HUDEP-2 (cell line): Measurements from ENCODE around the gene TOR4A.

ENCODE experiments used
- DNase-seq, 76 experiments: peaks; one replicate each; lab custom pipeline; 2025; ENCODE audit not compliant: unreplicated experiment in 76 of 76; lab: John Stamatoyannopoulos, UW

TOR4A gene

DNA sequence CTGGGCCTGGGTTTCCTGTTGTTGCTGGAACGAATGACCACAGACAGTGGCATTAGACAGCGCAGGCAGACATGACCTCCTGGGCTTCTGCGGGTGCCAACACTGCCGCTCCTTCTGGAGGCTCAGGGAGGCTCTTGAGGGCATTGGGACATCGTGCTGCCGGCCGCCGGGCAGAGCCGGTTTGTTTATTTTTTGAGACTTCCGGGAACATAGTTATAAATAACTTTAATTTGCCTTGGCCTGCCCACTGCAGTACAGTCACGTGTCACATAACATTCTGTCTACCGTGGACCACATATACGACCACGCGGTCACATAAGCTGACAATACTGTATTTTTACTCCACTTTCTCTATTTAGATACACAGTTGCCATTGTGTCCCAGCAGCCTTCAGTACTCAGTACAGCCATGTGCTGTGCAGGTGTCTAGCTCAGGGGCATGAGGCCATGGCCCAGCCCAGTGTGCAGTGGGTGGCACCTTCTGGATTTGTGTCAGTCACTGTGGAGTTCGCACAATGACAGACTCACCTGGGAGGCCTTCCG, 8.2 kb upstream of the TOR4A start:
- DNase-seq = no peak

GRCh38 chr9:137270929-137271695, 6.4 kb upstream of the TOR4A start:
- DNase-seq = no peak

- no peak for DNase-seq
Observed at GRCh38 chr9:137271696-137272076, 5.8 kb upstream of the TOR4A start.

- DNase-seq = no peak
Observed at GRCh38 chr9:137272241-137273094, 5.1 kb upstream of the TOR4A start.

GRCh38 chr9:137273095-137273490, 4.4 kb upstream of the TOR4A start:
- DNase-seq = no peak

DNA sequence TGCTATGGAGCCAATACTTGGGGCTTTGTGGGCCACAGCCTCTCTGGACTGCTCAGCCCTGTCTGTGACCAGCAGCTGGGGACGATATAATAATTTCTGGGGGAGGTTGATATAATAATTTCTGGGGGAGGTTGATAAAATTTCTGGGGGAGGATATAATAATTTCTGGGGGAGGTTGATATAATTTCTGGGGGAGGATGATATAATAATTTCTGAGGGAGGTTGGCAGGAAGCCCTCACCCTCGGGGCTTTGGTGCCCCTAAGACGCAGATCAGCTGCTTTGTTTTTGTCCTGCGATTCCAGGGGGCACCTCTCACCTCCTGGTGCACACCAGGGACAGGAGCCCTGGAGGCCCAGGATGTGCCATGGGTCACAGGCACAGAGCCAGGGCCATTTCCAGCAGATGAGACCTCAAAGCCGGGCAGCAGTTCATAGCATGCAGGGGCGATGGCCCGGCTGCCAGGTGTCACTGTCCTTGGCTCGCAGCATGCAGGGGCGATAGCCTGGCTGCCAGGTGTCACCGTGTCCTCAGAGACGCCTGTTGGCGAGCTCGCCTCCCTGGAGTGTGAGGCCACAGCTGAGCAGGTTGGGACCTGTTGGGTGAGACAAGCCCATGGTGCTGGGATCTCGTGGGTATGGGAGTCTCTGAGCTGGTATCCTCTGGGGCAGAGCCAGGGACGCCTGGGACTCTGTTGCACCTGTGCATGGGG, 3.8 kb upstream of the TOR4A start:
- DNase-seq = peak in 1 of 76 experiments; percentile 25

GRCh38 chr9:137275203-137275587, 2.3 kb upstream of the TOR4A start:
- no peak for DNase-seq

- no peak for DNase-seq
Observed at GRCh38 chr9:137275588-137276472, 1.7 kb upstream of the TOR4A start.

DNA sequence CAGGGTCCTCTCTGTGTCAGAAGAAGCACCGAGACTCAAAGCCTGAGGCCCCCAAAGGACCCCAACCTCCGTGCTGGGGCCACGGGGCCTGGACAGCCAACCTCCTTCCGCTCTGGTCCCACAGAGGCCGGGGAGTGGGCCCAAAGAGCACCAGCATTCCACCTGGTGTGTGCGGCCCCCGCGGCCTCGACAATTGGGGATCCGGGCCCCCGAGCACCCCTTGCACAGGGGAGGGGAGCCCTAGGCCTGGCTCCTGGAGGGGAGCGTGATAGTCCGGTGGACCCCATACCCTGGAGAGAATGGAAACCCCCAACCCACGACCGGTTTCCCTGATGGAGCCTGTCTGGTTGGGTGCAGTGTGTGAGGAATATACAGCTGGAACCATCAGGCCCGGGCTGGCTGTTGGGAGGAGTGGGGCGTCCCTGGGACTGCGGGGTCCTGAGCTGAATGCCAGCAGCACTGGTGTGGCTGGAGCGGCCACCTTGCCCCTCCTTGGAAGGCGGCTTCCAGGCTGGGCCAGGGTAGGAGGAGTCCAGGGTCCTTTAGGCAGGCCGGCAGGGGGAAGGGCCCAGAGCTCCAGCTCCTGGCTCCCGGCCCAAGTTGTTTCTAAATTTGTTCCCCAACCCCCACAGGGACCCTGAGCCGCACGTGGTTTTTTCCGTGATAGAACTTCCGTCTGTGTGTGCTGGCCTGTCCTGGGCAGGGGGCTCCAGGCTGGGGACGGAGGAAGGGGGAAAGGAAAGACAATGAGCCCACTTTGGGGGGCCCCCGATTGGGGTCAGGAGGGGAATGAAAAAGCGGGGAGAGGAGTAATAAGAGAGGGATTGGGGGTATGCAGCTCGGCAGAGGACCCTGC, 825 bp upstream of the TOR4A start:
- peak in 70 of 76 experiments; percentile 17 to 86 (median 66) for DNase-seq

GRCh38 chr9:137278061-137278701, 655 bp downstream of the TOR4A start:
- DNase-seq = peak in 16 of 76 experiments; percentile 11 to 41 (median 25)

DNA sequence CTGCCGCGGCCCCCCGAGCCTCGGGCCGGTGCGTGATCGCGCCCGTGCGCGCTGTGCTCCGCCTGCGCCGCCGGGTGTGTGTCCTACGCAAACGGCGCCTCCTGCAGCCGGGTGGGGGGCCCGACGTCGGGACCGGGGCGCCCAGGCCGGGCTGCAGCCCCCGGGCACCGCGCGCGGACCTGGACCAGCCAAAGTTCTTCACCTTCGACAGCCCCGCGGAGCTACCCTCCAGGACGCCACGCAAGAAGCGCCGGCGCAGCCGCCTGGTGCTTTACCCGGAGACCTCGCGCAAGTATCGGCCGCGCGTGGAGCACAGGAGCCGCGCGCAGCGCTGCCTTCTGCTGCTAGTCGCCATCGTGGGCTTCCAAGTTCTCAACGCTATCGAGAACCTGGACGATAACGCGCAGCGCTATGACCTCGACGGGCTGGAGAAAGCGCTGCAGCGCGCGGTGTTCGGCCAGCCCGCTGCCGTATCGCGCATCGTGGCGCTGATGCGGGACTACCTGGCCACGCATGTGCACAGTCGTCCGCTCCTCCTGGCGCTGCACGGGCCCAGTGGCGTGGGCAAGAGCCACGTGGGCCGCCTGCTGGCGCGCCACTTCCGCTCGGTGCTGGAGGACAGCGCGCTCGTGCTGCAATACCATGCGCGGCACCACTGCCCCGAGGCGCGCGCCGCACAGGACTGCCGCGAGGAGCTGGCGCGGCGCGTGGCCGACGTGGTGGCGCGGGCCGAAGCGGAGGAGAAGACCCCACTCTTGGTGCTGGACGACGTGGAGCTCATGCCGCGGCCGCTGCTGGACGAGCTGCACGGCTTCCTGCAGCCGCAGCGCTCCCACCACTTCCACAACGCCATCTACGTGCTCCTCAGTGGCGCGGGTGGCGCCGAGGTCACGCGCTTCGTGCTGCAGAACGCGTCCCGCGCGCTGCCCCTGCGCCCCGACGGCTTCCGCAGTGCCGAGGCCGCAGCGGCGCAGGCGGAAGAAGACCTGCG, 1.5 kb downstream of the TOR4A start:
- no peak for DNase-seq

DNA sequence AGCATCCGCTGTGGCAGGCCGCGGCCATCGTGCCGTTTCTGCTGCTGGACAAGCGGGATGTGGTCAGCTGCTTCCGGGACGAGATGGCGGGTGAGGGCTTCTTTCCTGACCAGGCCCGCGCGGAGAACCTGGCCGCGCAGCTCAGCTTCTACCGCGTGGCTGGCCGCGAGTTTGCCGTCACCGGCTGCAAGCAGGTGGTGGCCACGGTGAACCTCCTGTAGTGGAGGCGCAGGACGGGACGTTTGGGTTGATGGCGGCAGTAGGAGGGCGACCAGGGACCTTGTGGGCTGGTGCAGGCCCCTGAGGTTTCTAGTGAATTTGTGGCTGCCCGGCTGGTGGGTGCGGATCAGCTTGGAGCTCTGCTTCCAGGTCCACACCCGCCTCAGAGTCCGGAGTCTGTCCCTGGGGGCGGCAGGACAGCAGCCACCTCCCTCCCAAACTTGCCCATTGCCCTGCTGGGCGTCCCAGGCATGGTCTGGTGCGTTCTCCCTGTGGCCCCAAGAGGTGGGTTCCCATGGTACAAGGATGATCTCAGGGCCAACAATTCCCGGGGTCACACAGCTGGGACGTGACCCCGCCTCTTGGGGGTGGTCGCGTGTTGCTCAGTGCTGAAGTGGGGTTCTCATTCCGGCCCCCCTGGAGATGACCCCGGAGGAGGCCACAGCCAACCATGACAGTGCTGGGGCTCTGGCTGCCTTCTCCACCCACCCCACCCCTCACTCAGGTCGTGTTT, 2.4 kb downstream of the TOR4A start:
- DNase-seq = no peak

DNA sequence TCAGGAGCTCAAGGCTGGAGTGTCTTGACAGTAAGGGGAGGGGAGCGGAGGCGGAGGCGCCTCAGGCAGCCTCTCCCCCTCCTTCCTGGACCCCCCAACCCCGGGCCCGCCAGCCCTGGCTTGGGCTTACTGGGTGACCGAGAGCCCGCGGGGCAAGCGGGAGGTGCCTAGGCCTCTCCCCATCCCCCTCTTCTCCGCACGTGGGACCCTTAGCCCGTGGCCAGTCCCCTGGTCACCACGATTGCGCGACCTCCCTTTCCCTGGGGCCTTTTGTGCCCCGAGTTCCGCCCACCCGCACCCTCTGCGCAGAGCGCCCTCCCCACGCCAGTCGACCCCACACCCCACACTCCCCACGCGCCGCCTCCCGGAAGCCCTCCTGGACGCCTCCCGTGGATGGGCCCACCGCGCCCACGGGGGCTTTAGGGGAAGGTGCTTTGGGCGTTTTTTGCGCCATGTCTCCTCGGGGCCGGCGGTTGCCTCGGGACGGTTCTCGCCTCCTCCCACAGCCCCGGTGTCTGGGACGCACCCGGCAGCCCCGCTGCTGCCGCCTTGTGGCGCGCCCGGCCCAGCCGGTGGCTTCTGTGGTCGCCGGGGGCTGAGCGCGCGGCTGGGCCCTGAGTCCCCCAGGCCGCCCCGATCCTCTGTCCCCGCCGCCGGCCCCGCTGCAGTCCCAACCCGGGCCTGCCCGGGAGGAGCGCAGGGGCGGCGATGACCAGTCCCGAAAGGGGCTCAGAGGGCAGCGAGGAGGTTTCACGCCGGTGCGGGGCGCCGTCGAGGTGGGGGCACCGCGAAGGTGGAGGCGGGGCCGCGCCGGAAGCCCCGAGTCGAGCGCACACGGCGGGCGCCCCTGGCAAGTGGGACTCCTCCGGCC, 3.2 kb downstream of the TOR4A start:
- no peak for DNase-seq

GRCh38 chr9:137281345-137282116, 4.0 kb downstream of the TOR4A start:
- no peak for DNase-seq

- DNase-seq = peak in 43 of 76 experiments; percentile 6 to 61 (median 36)
Observed at GRCh38 chr9:137286975-137287383, 9.5 kb downstream of the TOR4A start.
